BE2C (cell line): Measurements from ENCODE around the gene MRPL32.

Experiments
- DNase-seq: peaks from one replicate; pipeline ENCODE4 v3.0.0-alpha.2; 2020
- H3K27me3 ChIP-seq: fragments of 250-450 bp; sonication (Bioruptor Pico); 2 replicates; pipeline ENCODE4 v1.5.1; 2020; ENCODE audit warnings: mild to moderate bottlenecking
- H3K36me3 ChIP-seq: fragments of 250-450 bp; sonication (Bioruptor Pico); 2 replicates; pipeline ENCODE4 v1.5.1; 2020; ENCODE audit warnings: mild to moderate bottlenecking
- H3K4me1 ChIP-seq: fragments of 250-450 bp; sonication (Bioruptor Pico); 2 replicates; pipeline ENCODE4 v1.5.1; 2020
- H3K4me3 ChIP-seq: 2 replicates; pipeline ENCODE4 v1.5.1; 2011; ENCODE audit warnings: low read depth, low read length
- H3K9me3 ChIP-seq: fragments of 250-450 bp; sonication (Bioruptor Pico); 2 replicates; pipeline ENCODE4 v1.5.1; 2020
- TF ChIP-seq, protein P1 (sequence below): IDR thresholded peaks from 2 replicates; pipeline ENCODE4 v1.5.1; 2012; ENCODE audit warnings: mild to moderate bottlenecking, low read depth, low read length

The MRPL32 gene

DNA sequence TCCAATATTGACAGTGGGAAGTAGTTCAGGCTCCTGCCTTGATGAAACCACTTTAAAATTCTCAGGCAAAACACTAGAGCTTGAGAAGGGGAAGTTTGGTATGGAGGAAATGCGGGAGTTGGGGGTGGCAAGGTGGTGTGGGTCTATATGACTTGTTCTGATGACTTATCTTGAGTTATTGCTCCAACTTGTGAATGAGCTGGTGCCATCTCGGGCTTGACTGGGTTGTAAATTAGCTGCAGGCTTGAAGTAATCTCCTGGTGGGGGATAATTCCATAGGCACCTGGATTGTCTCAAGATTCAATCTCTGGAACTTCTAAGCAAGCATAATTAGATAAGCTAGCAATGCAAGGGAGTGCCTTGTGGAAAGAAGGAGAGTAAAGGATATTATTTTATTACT, 29.0 kb downstream of the MRPL32 start:
- no peaks in the 10 kb centered on the region for H3K9me3 ChIP-seq
- H3K4me1 ChIP-seq = no peaks in the 10 kb centered on the region
- H3K4me3 ChIP-seq = no peak overlapping the region
- no peaks in the 10 kb centered on the region for H3K27me3 ChIP-seq
- H3K36me3 ChIP-seq = no peaks in the 10 kb centered on the region
- TF ChIP-seq, protein P1, sequence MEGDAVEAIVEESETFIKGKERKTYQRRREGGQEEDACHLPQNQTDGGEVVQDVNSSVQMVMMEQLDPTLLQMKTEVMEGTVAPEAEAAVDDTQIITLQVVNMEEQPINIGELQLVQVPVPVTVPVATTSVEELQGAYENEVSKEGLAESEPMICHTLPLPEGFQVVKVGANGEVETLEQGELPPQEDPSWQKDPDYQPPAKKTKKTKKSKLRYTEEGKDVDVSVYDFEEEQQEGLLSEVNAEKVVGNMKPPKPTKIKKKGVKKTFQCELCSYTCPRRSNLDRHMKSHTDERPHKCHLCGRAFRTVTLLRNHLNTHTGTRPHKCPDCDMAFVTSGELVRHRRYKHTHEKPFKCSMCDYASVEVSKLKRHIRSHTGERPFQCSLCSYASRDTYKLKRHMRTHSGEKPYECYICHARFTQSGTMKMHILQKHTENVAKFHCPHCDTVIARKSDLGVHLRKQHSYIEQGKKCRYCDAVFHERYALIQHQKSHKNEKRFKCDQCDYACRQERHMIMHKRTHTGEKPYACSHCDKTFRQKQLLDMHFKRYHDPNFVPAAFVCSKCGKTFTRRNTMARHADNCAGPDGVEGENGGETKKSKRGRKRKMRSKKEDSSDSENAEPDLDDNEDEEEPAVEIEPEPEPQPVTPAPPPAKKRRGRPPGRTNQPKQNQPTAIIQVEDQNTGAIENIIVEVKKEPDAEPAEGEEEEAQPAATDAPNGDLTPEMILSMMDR = no peak
- DNase-seq = no peak

DNA sequence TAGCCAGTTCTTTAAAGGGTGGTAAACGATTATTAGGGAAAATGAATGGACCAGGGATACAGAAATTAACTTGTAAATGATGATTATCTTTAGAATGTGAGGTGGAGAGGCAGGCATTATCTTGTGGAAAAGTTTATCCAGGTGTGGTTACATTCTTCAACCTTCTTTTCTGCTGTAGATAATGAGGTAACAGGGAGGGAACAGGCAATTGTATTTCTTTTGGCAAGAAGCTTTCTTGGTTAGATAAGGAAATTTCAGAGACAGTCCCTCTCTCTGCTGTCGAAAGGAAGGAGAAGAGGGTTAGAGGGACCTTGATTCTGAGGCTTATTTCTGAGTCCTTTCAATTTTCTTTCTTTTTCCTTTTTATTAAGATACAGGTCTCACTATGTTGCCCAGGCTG, 32.1 kb downstream of the MRPL32 start:
- Histone ChIP-seq H3K27me3 (no peaks in the 10 kb centered on the region), H3K9me3 (no peaks in the 10 kb centered on the region), H3K4me1 (no peaks in the 10 kb centered on the region), H3K4me3 (no peak overlapping the region), H3K36me3 (no peaks in the 10 kb centered on the region)
- DNase-seq = no peak
- TF ChIP-seq, protein P1 = no peak

DNA sequence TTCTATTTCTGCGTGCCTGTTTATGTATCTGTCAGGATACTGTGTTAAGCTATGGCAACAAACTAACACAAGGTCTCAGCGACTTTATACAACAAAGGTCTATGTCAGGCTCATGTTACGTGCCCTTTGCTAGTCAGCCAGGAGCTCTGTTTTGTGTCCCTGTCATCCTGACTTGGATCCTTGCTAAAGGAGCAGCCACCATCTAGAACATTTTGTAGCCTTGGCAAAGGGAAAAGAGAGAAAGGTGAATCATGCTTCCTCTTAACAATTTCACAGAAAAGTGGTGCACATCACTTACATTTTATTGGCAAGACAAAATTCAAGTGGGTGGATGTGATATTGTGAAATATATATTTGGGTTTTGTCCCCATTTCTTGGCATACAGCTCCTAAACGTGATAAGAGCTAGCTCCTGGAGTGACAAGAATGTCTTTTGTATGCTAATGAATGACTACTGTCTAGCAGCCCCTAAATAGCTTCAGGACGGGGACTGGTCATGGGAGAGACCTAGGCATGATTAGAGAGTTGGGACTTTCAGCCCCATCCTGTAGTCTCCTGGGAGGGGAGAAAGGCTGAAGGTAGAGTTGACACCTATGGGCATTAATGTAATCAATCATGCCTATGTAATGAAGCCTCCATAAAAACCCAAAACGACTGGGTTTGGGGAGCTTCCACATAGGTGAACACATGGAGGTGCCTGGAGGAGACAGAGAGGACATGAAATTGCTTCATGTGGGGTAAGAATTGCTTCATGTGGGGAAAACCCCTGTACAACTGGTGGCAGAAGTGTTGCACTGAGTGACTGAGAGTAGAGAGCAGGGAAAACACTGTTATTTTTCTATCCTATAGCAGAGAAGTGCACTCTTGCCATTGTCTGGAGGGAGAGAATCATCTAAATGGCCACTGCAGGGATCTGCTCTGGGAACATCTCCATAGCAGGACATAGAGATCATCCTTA, 33.0 kb downstream of the MRPL32 start:
- no peak overlapping the region for H3K4me3 ChIP-seq
- TF ChIP-seq, protein P1 = no peak
- H3K36me3 ChIP-seq = no peaks in the 10 kb centered on the region
- no peaks in the 10 kb centered on the region for H3K27me3 ChIP-seq
- no peaks in the 10 kb centered on the region for H3K9me3 ChIP-seq
- no peaks in the 10 kb centered on the region for H3K4me1 ChIP-seq
- no peak for DNase-seq

DNA sequence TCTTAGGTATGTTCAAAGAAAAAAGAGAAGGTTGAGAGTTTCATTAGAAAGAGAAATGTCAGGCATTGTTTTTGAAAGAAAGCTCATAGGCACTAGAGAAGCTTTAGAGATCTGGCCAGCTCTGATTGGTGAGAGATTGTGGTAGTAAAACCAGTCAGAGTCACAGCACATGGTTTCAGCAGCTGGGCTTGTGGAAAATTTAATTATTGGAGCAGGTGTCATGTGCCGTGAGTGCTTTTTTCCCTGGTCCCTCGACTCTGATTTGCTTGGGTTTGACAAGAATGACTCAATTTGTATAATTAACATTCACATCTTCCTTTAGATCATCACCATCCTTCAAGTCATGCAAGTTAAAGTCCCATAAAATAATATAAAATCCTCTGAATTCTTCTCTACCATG, 35.2 kb downstream of the MRPL32 start:
- DNase-seq = no peak
- Histone ChIP-seq H3K4me3 (no peak overlapping the region), H3K27me3 (no peaks in the 10 kb centered on the region), H3K9me3 (no peaks in the 10 kb centered on the region), H3K4me1 (no peaks in the 10 kb centered on the region), H3K36me3 (no peaks in the 10 kb centered on the region)
- TF ChIP-seq, protein P1 = no peak

DNA sequence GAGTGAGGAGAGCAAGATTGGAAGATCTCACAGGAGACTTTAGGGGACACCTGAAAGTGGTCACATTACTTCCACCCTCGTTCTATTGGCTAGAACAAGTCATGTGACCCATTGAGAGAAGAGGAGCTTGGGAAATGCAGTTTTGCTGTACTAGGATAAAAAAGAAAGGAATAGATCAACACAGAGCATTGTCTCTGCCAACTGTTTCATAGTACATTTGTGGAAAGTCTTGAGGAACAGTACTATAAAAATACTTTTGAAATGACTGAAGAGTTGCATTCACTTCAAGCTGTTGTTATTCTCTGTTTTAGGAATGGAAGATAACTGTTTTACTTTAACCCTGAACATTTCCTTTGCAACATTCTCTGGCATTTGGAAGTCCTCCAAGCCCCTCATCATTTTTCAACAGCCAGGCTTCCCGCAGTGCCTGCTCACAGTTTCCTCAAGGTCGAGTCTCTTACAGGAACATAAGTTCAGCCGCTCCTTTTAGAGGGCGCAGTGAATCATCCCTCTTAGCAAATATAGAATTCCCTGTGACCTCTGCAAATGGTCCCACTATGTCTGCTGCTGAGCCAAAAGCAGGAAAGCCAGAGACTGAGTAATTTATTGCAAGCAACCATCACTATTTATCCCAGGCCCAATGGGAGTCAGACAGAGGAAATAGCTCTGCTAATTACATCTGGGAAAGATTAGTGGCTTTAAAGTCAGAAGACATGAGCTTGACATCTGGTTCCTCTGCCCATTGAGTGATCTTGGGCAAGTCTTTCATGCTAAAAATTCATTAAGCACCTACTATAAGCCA, 40.7 kb downstream of the MRPL32 start:
- no peak overlapping the region for H3K4me3 ChIP-seq
- no peaks in the 10 kb centered on the region for H3K36me3 ChIP-seq

More for the DNA sequence above, 40.7 kb downstream of the MRPL32 start:
- Histone ChIP-seq H3K27me3 (no peaks in the 10 kb centered on the region), H3K4me1 (no peaks in the 10 kb centered on the region), H3K9me3 (no peaks in the 10 kb centered on the region)
- no peak for DNase-seq
- TF ChIP-seq, protein P1 = no peak
